ENCODE data around the gene TNK1. TPM values are rescaled to one million over a fixed set of nuclear protein-coding genes. Genes with fewer than 3 reads are reported as not detected.

TNK1 gene
- total and polyA plus RNA-seq, 2 experiments from 2014 or later: 6.1 to 8.9 TPM

DNA sequence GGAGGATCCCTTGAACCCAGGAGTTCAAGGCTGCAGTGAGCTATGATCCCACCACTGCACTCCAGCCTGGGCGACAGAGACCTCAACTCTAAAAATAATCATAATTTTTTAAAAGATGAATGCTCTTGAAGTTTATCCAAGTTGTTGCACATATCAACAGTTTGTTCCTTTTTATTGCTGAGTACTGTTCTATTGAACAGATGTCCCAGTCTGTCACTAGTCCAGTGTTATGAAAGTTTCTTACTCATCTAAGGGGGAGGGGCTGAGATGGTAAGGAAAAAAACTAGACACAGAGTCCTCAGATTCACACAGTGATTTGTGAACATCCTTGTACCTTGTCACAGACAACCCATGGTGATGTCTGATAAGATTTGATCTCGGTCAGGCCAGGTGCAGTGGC lies 40.7 kb upstream of the TNK1 start:
- H3K9me3 Mint-ChIP-seq: no peaks in the 10 kb centered on the region
- TF ChIP-seq ZNF331 (CRISPR knock-in tag; IDR thresholded peaks at IDR 0.05; ENCODE audit: low read depth) (no peak), ZNF114 (CRISPR knock-in tag; IDR thresholded peaks at IDR 0.05) (no peak), EZH2 (IDR thresholded peaks at IDR 0.05; ENCODE audit: low read depth, unreplicated experiment) (no peak), ETS1 (IDR thresholded peaks at IDR 0.05) (no peak)
- TF ChIP-seq, protein P1, sequence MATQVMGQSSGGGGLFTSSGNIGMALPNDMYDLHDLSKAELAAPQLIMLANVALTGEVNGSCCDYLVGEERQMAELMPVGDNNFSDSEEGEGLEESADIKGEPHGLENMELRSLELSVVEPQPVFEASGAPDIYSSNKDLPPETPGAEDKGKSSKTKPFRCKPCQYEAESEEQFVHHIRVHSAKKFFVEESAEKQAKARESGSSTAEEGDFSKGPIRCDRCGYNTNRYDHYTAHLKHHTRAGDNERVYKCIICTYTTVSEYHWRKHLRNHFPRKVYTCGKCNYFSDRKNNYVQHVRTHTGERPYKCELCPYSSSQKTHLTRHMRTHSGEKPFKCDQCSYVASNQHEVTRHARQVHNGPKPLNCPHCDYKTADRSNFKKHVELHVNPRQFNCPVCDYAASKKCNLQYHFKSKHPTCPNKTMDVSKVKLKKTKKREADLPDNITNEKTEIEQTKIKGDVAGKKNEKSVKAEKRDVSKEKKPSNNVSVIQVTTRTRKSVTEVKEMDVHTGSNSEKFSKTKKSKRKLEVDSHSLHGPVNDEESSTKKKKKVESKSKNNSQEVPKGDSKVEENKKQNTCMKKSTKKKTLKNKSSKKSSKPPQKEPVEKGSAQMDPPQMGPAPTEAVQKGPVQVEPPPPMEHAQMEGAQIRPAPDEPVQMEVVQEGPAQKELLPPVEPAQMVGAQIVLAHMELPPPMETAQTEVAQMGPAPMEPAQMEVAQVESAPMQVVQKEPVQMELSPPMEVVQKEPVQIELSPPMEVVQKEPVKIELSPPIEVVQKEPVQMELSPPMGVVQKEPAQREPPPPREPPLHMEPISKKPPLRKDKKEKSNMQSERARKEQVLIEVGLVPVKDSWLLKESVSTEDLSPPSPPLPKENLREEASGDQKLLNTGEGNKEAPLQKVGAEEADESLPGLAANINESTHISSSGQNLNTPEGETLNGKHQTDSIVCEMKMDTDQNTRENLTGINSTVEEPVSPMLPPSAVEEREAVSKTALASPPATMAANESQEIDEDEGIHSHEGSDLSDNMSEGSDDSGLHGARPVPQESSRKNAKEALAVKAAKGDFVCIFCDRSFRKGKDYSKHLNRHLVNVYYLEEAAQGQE (IDR thresholded peaks at IDR 0.05; ENCODE audit: unreplicated experiment): no peak
- no peak overlapping the region for H3K27ac Mint-ChIP-seq
- no peaks in the 10 kb centered on the region for H3K79me2 ChIP-seq (replicated peaks; ENCODE audit: insufficient read depth)
- peaks cover 21% of the 10 kb centered on the region for H3F3A ChIP-seq (replicated peaks; ENCODE audit: low read depth)
- H3K4me2 ChIP-seq: no peak overlapping the region
- H2AFZ ChIP-seq: no peak overlapping the region
- H3K36me3 ChIP-seq (ENCODE audit: insufficient read depth): no peaks in the 10 kb centered on the region; the same call in 1 of the 2 replicates
- peaks cover 9% of the 10 kb centered on the region for H3K36me3 Mint-ChIP-seq (ENCODE audit: low read depth)
- H4K20me1 ChIP-seq (replicated peaks; ENCODE audit: insufficient read depth): 0 out of 2 replicates have a peak, but pooled peaks cover 3% of the 10 kb centered on the region
- H3K27me3 ChIP-seq (ENCODE audit: insufficient read depth): no peaks in the 10 kb centered on the region
- no peaks in the 10 kb centered on the region for H3K9me2 ChIP-seq (ENCODE audit: insufficient read depth)
- H3K4me3 ChIP-seq: no peak overlapping the region
- no peak overlapping the region for H3K4me3 Mint-ChIP-seq
- ATAC-seq: no peak
- H3K27me3 Mint-ChIP-seq (ENCODE audit: insufficient read depth, low read depth, poor library complexity): peaks cover 5% of the 10 kb centered on the region
- peaks cover 18% of the 10 kb centered on the region for H3K4me1 ChIP-seq (ENCODE audit: insufficient read depth)
- H3K4me1 Mint-ChIP-seq: peaks cover 21% of the 10 kb centered on the region
- no peak overlapping the region for H3K27ac ChIP-seq (ENCODE audit: low read depth)
- no peak for DNase-seq (ENCODE audit: low spot score)

- Mint-ChIP-seq H3K27me3 (ENCODE audit: insufficient read depth, low read depth, poor library complexity) (peaks cover 8% of the 10 kb centered on the region), H3K4me1 (peaks cover 10% of the 10 kb centered on the region), H3K4me3 (no peak overlapping the region), H3K27ac (no peak overlapping the region), H3K36me3 (ENCODE audit: low read depth) (peaks cover 9% of the 10 kb centered on the region), H3K9me3 (no peaks in the 10 kb centered on the region)
- Histone ChIP-seq H3F3A (replicated peaks; ENCODE audit: low read depth) (peaks cover 15% of the 10 kb centered on the region), H3K9me2 (ENCODE audit: insufficient read depth) (no peaks in the 10 kb centered on the region), H3K4me2 (no peak overlapping the region), H3K27ac (ENCODE audit: low read depth) (no peak overlapping the region), H2AFZ (no peak overlapping the region), H3K27me3 (ENCODE audit: insufficient read depth) (no peaks in the 10 kb centered on the region), H3K79me2 (replicated peaks; ENCODE audit: insufficient read depth) (no peaks in the 10 kb centered on the region), H3K4me3 (no peak overlapping the region), H3K4me1 (ENCODE audit: insufficient read depth) (peaks cover 9% of the 10 kb centered on the region), H4K20me1 (replicated peaks; ENCODE audit: insufficient read depth) (0 out of 2 replicates have a peak, but pooled peaks cover 3% of the 10 kb centered on the region), H3K36me3 (ENCODE audit: insufficient read depth) (no peaks in the 10 kb centered on the region; the same call in 1 of the 2 replicates)
- TF ChIP-seq POLR2AphosphoS5 (IDR thresholded peaks at IDR 0.05; ENCODE audit: low read depth) (no peak), STAT1 (IDR thresholded peaks at IDR 0.05; ENCODE audit: unreplicated experiment) (no peak)
- DNase-seq (ENCODE audit: low spot score) (no peak), ATAC-seq (no peak)
Measured at GRCh38 chr17:7341842-7342241, 39.0 kb upstream of the TNK1 start.
